Mesendoderm (in vitro differentiated cells): ENCODE data around the gene CDH12.

Source experiments
- DNase-seq: peaks from one replicate; pipeline ENCODE4 v3.0.0; 2013
- H2AK5ac ChIP-seq: 2 replicates; pipeline ENCODE4 v1.6.1; 2013; ENCODE audit warnings: low read length, inconsistent platforms
- H2BK120ac ChIP-seq: 2 replicates; pipeline ENCODE4 v1.6.1; 2013; ENCODE audit warnings: low read depth, mild to moderate bottlenecking, low read length, moderate library complexity, mixed read lengths
- H2BK15ac ChIP-seq: replicated peaks from 2 replicates; pipeline ENCODE4 v1.6.1; 2013; ENCODE audit warnings: low read depth, mild to moderate bottlenecking, moderate library complexity
- H2BK5ac ChIP-seq: 2 replicates; pipeline ENCODE4 v1.6.1; 2013; ENCODE audit warnings: low read length, inconsistent platforms
- H3K18ac ChIP-seq: 2 replicates; pipeline ENCODE4 v1.6.1; 2013; ENCODE audit warnings: mild to moderate bottlenecking, low read length, mixed read lengths
- H3K23ac ChIP-seq: one replicate; pipeline ENCODE4 v1.6.1; 2013; ENCODE audit warnings: low read length
- H3K27ac ChIP-seq: 2 replicates; pipeline ENCODE4 v1.5.1; 2013; ENCODE audit warnings: low read depth, mild to moderate bottlenecking, inconsistent platforms, low read length, moderate library complexity
- H3K27me3 ChIP-seq: 2 replicates; pipeline ENCODE4 v1.6.1; 2013; ENCODE audit warnings: low read length, control low read depth, mild to moderate bottlenecking, inconsistent platforms; ENCODE audit not compliant: insufficient read depth, poor library complexity
- H3K36me3 ChIP-seq: 2 replicates; pipeline ENCODE4 v1.6.1; 2013; ENCODE audit warnings: low read length, inconsistent platforms; ENCODE audit not compliant: control insufficient read depth, insufficient read depth
- H3K4ac ChIP-seq: one replicate; pipeline ENCODE4 v1.6.1; 2013; ENCODE audit warnings: low read depth, mild to moderate bottlenecking, low read length, moderate library complexity
- H3K4me1 ChIP-seq: 2 replicates; pipeline ENCODE4 v1.6.1; 2013; ENCODE audit warnings: low read depth, low read length, inconsistent platforms; ENCODE audit not compliant: control insufficient read depth
- H3K4me2 ChIP-seq: 2 replicates; pipeline ENCODE4 v1.6.1; 2013; ENCODE audit warnings: low read length
- H3K4me3 ChIP-seq: 2 replicates; pipeline ENCODE4 v1.5.1; 2013; ENCODE audit warnings: mild to moderate bottlenecking, low read length
- H3K56ac ChIP-seq: one replicate; pipeline ENCODE4 v1.6.1; 2013; ENCODE audit warnings: low read length
- H3K79me1 ChIP-seq: 2 replicates; pipeline ENCODE4 v1.6.1; 2013; ENCODE audit warnings: low read length, inconsistent platforms
- H3K79me2 ChIP-seq: 2 replicates; pipeline ENCODE4 v1.6.1; 2013; ENCODE audit warnings: mild to moderate bottlenecking, low read length; ENCODE audit not compliant: control insufficient read depth, insufficient read depth
- H3K9ac ChIP-seq: 2 replicates; pipeline ENCODE4 v1.6.1; 2013; ENCODE audit warnings: low read length, inconsistent platforms
- H4K5ac ChIP-seq: one replicate; pipeline ENCODE4 v1.6.1; 2013; ENCODE audit warnings: low read length
- H4K8ac ChIP-seq: one replicate; pipeline ENCODE4 v1.6.1; 2013; ENCODE audit warnings: low read depth, mild to moderate bottlenecking, control low read depth, low read length, moderate library complexity
- WGBS: extraction: QIAGEN DNeasy Blood & Tissue Kit; methylation state at CpG from one replicate; pipeline ENCODE4 v1.1.7; 2013; ENCODE audit warnings: low lambda C conversion rate, missing lambda C conversion rate; ENCODE audit not compliant: insufficient coverage; ENCODE audit errors: extremely low coverage; 5-methylcytosine and 5-hydroxymethylcytosine counted together

The CDH12 gene

DNA sequence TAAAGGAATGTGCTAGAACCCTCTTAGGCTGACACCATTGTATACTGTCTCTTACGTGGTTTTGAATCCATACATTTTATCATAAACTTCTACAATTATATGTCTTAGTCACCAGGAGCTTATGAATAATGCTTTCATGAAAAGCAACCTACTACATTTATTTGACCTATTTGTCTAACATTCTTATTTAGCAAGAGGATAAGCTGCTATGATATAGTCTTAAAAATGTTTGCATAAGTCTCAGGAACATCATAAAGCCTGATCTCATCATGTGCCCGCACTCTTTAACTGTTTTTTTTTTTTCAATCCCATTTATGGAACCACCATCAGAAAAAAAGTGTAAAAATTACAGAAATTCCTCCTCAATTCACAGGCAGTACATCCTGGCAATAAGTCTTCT is 59.7 kb downstream of the CDH12 start:
- Histone ChIP-seq H3K9ac (no peak overlapping the region), H3K23ac (no peak overlapping the region), H2AK5ac (no peak overlapping the region), H2BK5ac (no peak overlapping the region), H3K18ac (no peak overlapping the region), H4K5ac (no peak overlapping the region), H3K4me1 (no peaks in the 10 kb centered on the region), H2BK15ac (no peak overlapping the region), H3K4me2 (no peak overlapping the region), H3K4ac (no peak overlapping the region), H3K27me3 (no peaks in the 10 kb centered on the region), H3K36me3 (no peaks in the 10 kb centered on the region), H3K56ac (no peak overlapping the region), H2BK120ac (no peak overlapping the region), H3K79me2 (no peaks in the 10 kb centered on the region), H4K8ac (no peak overlapping the region), H3K4me3 (no peak overlapping the region), H3K79me1 (no peaks in the 10 kb centered on the region), H3K27ac (no peak overlapping the region)
- no CpG with 5 or more reads among the region's 2 CpGs for WGBS
- no peak for DNase-seq

- Histone ChIP-seq H3K4ac (no peak overlapping the region), H3K23ac (no peak overlapping the region), H3K36me3 (no peaks in the 10 kb centered on the region), H3K4me2 (no peak overlapping the region), H3K4me1 (no peaks in the 10 kb centered on the region), H3K56ac (no peak overlapping the region), H3K4me3 (no peak overlapping the region), H3K27me3 (no peaks in the 10 kb centered on the region), H2BK120ac (no peak overlapping the region), H2BK15ac (no peak overlapping the region), H3K9ac (no peak overlapping the region), H3K79me2 (no peaks in the 10 kb centered on the region), H3K18ac (no peak overlapping the region), H2AK5ac (no peak overlapping the region), H3K27ac (no peak overlapping the region), H4K5ac (no peak overlapping the region), H4K8ac (no peak overlapping the region), H3K79me1 (no peaks in the 10 kb centered on the region), H2BK5ac (no peak overlapping the region)
- no CpG with 5 or more reads among the region's 1 CpG for WGBS
- no peak for DNase-seq
These were observed 65.3 kb downstream of the CDH12 start for GRCh38 chr5:22787807-22788206.

DNA sequence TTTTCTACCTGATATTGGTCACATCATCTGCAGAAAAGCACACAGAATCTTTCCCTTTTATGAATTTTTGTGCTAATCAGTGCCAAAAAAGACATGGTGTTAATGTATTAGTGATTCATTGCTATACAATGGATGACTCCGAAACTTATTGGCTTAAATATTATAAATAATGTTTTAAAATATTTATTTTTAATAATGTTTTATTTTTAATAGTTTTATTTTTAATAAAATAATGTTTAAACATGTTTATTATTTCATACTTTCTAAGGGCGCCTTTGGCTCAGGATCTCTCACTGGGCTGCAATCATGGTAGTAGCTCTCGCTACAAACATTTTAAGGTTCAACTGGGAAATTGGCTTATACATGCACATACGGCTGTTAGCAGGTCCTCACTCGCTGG is 65.7 kb downstream of the CDH12 start:
- H3K79me1 ChIP-seq, result no peaks in the 10 kb centered on the region
- H4K8ac ChIP-seq, result no peak overlapping the region
- no peak overlapping the region for H3K4ac ChIP-seq
- H2BK15ac ChIP-seq, result no peak overlapping the region
- no peak overlapping the region for H3K9ac ChIP-seq
- no peak overlapping the region for H3K23ac ChIP-seq
- no peak overlapping the region for H2BK5ac ChIP-seq
- no peaks in the 10 kb centered on the region for H3K79me2 ChIP-seq
- no peak overlapping the region for H3K4me3 ChIP-seq
- no peak overlapping the region for H4K5ac ChIP-seq
- no peak overlapping the region for H3K56ac ChIP-seq
- H3K27ac ChIP-seq, result no peak overlapping the region
- no peak overlapping the region for H3K4me2 ChIP-seq
- H3K36me3 ChIP-seq, result no peaks in the 10 kb centered on the region
- H3K18ac ChIP-seq, result no peak overlapping the region
- no peak overlapping the region for H2AK5ac ChIP-seq
- H2BK120ac ChIP-seq, result no peak overlapping the region
- H3K27me3 ChIP-seq, result no peaks in the 10 kb centered on the region
- H3K4me1 ChIP-seq, result no peaks in the 10 kb centered on the region
- DNase-seq, result no peak
- 100% methylated on average over 1 of the region's 5 CpGs for WGBS

DNA sequence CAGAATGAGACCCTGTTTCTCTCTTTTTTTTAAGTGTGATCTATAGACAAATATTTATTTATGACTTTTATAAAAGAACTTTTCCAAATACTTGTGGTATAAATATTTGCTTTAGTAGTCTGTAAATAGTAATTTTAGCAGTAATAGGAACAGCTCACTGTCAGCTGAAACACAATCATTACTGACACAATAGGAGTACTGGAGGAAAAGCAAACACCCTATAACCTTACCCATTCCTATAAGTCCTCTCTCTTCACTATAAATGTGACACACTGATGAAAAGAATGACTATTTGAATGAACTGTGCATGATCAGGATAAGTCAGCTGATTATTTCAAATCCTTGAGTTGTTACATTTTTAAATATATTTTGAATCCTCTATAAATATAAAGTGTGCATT is 72.4 kb downstream of the CDH12 start:
- Histone ChIP-seq H3K4me2 (no peak overlapping the region), H2BK5ac (no peak overlapping the region), H3K36me3 (no peaks in the 10 kb centered on the region), H3K56ac (no peak overlapping the region), H2BK15ac (no peak overlapping the region), H4K5ac (no peak overlapping the region), H3K4ac (no peak overlapping the region), H2BK120ac (no peak overlapping the region), H3K4me1 (no peaks in the 10 kb centered on the region), H3K23ac (no peak overlapping the region), H3K27me3 (no peaks in the 10 kb centered on the region), H3K9ac (no peak overlapping the region), H4K8ac (no peak overlapping the region), H3K4me3 (no peak overlapping the region), H2AK5ac (no peak overlapping the region), H3K18ac (no peak overlapping the region), H3K79me1 (no peaks in the 10 kb centered on the region), H3K27ac (no peak overlapping the region), H3K79me2 (no peaks in the 10 kb centered on the region)
- no peak for DNase-seq

GRCh38 chr5:22779499-22779898 is 73.6 kb downstream of the CDH12 start:
- Histone ChIP-seq H2BK5ac (no peak overlapping the region), H3K9ac (no peak overlapping the region), H3K79me1 (no peaks in the 10 kb centered on the region), H3K36me3 (no peaks in the 10 kb centered on the region), H2BK15ac (no peak overlapping the region), H3K4me2 (no peak overlapping the region), H4K5ac (no peak overlapping the region), H3K4ac (no peak overlapping the region), H4K8ac (no peak overlapping the region), H3K4me1 (no peaks in the 10 kb centered on the region), H3K23ac (no peak overlapping the region), H3K27me3 (no peaks in the 10 kb centered on the region), H3K4me3 (no peak overlapping the region), H2AK5ac (no peak overlapping the region), H3K27ac (no peak overlapping the region), H3K18ac (no peak overlapping the region), H3K79me2 (no peaks in the 10 kb centered on the region), H3K56ac (no peak overlapping the region), H2BK120ac (no peak overlapping the region)
- WGBS, result no CpG with 5 or more reads among the region's 3 CpGs
- DNase-seq, result no peak

GRCh38 chr5:22776285-22776684 is 76.9 kb downstream of the CDH12 start:
- no CpG with 5 or more reads among the region's 6 CpGs for WGBS
- no peak overlapping the region for H2AK5ac ChIP-seq
- no peak overlapping the region for H3K4ac ChIP-seq
- no peaks in the 10 kb centered on the region for H3K4me1 ChIP-seq
- no peak overlapping the region for H2BK15ac ChIP-seq
- no peak overlapping the region for H4K8ac ChIP-seq
- no peaks in the 10 kb centered on the region for H3K36me3 ChIP-seq
- H3K4me2 ChIP-seq, result no peak overlapping the region
- no peak overlapping the region for H3K56ac ChIP-seq
- H2BK5ac ChIP-seq, result no peak overlapping the region
- H3K23ac ChIP-seq, result no peak overlapping the region
- no peaks in the 10 kb centered on the region for H3K79me1 ChIP-seq
- H3K18ac ChIP-seq, result no peak overlapping the region
- no peak overlapping the region for H3K27ac ChIP-seq
- no peak overlapping the region for H3K9ac ChIP-seq
- H4K5ac ChIP-seq, result no peak overlapping the region
- no peak for DNase-seq
- H2BK120ac ChIP-seq, result no peak overlapping the region
- no peak overlapping the region for H3K4me3 ChIP-seq
- no peaks in the 10 kb centered on the region for H3K79me2 ChIP-seq
- no peaks in the 10 kb centered on the region for H3K27me3 ChIP-seq
